ENCODE data around the gene RBP3.

DNA sequence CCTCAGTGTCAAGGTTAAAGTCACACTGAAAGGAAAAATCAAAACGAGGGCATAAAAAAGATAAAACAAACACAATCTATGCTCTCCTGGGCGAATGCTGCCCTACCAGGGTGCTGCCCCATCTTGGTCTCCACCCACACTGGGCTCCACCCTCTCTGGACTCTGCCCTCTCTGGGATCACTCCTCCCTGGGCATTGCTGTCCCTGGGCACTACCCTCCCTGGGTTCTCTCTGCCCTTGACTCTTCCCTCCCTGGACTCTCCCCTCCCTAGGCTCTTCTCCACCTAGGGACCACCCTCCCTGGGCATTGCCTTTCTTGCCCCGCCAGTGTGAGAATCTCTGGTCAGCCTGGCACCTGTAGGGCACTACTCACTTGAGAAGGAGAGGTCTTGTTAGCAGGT lies 17.4 kb upstream of the RBP3 start:
- TF ChIP-seq, protein P1, sequence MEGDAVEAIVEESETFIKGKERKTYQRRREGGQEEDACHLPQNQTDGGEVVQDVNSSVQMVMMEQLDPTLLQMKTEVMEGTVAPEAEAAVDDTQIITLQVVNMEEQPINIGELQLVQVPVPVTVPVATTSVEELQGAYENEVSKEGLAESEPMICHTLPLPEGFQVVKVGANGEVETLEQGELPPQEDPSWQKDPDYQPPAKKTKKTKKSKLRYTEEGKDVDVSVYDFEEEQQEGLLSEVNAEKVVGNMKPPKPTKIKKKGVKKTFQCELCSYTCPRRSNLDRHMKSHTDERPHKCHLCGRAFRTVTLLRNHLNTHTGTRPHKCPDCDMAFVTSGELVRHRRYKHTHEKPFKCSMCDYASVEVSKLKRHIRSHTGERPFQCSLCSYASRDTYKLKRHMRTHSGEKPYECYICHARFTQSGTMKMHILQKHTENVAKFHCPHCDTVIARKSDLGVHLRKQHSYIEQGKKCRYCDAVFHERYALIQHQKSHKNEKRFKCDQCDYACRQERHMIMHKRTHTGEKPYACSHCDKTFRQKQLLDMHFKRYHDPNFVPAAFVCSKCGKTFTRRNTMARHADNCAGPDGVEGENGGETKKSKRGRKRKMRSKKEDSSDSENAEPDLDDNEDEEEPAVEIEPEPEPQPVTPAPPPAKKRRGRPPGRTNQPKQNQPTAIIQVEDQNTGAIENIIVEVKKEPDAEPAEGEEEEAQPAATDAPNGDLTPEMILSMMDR (IDR thresholded peaks at IDR 0.05 in 4 of 5, conservative IDR thresholded peaks at IDR 0.05 in 1 of 5) = no peak
- TF ChIP-seq POLR2A (IDR thresholded peaks at IDR 0.05) = no peak

Measured in gastrocnemius medialis (tissue), 4 donors.